HG03095 (cell line): Measurements from ENCODE around the gene AKAP13.

Experiments
- ATAC-seq: cut with Tn5 transposase; IDR thresholded peaks from one replicate; pipeline ENCODE4 v1.9.1; 2021; ENCODE audit warnings: moderate library complexity; ENCODE audit not compliant: unreplicated experiment

Gene AKAP13

GRCh38 chr15:85745525-85746150 lies 365.2 kb downstream of the AKAP13 start:
- no peak for ATAC-seq

- no peak for ATAC-seq
These were observed 366.2 kb downstream of the AKAP13 start for GRCh38 chr15:85746641-85747040.

- ATAC-seq: no peak
These were observed 367.8 kb downstream of the AKAP13 start for GRCh38 chr15:85748176-85748575.

GRCh38 chr15:85748729-85749128 lies 368.3 kb downstream of the AKAP13 start:
- ATAC-seq: no peak

- no peak for ATAC-seq
These were observed 369.1 kb downstream of the AKAP13 start for GRCh38 chr15:85749261-85750151.

GRCh38 chr15:85750319-85751290 lies 370.2 kb downstream of the AKAP13 start:
- no peak for ATAC-seq

- no peak for ATAC-seq
These were observed 371.1 kb downstream of the AKAP13 start for GRCh38 chr15:85751291-85752123.

GRCh38 chr15:85752124-85752475 lies 371.7 kb downstream of the AKAP13 start:
- no peak for ATAC-seq

- no peak for ATAC-seq
These were observed 372.1 kb downstream of the AKAP13 start for GRCh38 chr15:85752491-85752961.

GRCh38 chr15:85753261-85753660 lies 372.9 kb downstream of the AKAP13 start:
- no peak for ATAC-seq

GRCh38 chr15:85753791-85754452 lies 373.5 kb downstream of the AKAP13 start:
- ATAC-seq: no peak

GRCh38 chr15:85754989-85755388 lies 374.6 kb downstream of the AKAP13 start:
- no peak for ATAC-seq

- ATAC-seq: no peak
These were observed 375.1 kb downstream of the AKAP13 start for GRCh38 chr15:85755471-85755870.

- ATAC-seq: no peak
These were observed 375.5 kb downstream of the AKAP13 start for GRCh38 chr15:85755942-85756341.

GRCh38 chr15:85756411-85757072 lies 376.1 kb downstream of the AKAP13 start:
- no peak for ATAC-seq

- ATAC-seq: no peak
These were observed 376.9 kb downstream of the AKAP13 start for GRCh38 chr15:85757073-85757938.

GRCh38 chr15:85757939-85758654 lies 377.7 kb downstream of the AKAP13 start:
- no peak for ATAC-seq

GRCh38 chr15:85758655-85758978 lies 378.2 kb downstream of the AKAP13 start:
- no peak for ATAC-seq
